HT1080 (cell line): ENCODE results near the gene EIF3I. TPM values are rescaled to one million over a fixed set of nuclear protein-coding genes. Genes with fewer than 3 reads are reported as not detected.

Experiments used
- DNase-seq: peaks from one replicate; pipeline ENCODE4 v3.0.0-alpha.2; 2015; ENCODE audit warnings: low read depth
- total RNA-seq: library from RNA; depleted of rRNA; stranded (reverse); fragments of >200 nt; shearing (Covaris generic); gene quantifications from 2 replicates; pipeline ENCODE4 v1.2.3, GENCODE V29; 2014

EIF3I gene
- total RNA-seq, 1 experiment from 2014 or later: 670 TPM

GRCh38 chr1:32197837-32198236, 24.4 kb upstream of the EIF3I start:
- DNase-seq: no peak

- DNase-seq: no peak
Observed at GRCh38 chr1:32198237-32199042, 23.8 kb upstream of the EIF3I start.

GRCh38 chr1:32199043-32199716, 23.0 kb upstream of the EIF3I start:
- DNase-seq: no peak

- DNase-seq: no peak
Observed at GRCh38 chr1:32199717-32200072, 22.5 kb upstream of the EIF3I start.

- peak; percentile 61 for DNase-seq
Observed at GRCh38 chr1:32200226-32201010, 21.8 kb upstream of the EIF3I start, which contains the start of gene CCDC28B. Gene CCDC28B (plus strand): TSS chr1:32200595. CDS start chr1:32201936, 1,341 bp downstream.

- peak; percentile 41 for DNase-seq
Observed at GRCh38 chr1:32201011-32201855, 21.0 kb upstream of the EIF3I start.

- no peak for DNase-seq
Observed at GRCh38 chr1:32204943-32205361, 17.3 kb upstream of the EIF3I start.

GRCh38 chr1:32205401-32206370, 16.5 kb upstream of the EIF3I start, which contains the start of gene IQCC:
Gene IQCC (plus strand): TSS chr1:32205671. CDS start chr1:32205682, 11 bp downstream.
- DNase-seq: peak; percentile 73

GRCh38 chr1:32208469-32208868, 13.7 kb upstream of the EIF3I start:
- DNase-seq: no peak

GRCh38 chr1:32208891-32209328, 13.3 kb upstream of the EIF3I start, which contains the start of gene DCDC2B:
Gene DCDC2B (plus strand): TSS chr1:32209089. CDS start chr1:32209094, 5 bp downstream.
- DNase-seq: peak; percentile 65

- DNase-seq: peak; percentile 65
Observed at GRCh38 chr1:32215629-32216480, 6.4 kb upstream of the EIF3I start.

GRCh38 chr1:32216566-32216965, 5.6 kb upstream of the EIF3I start:
- DNase-seq: no peak

GRCh38 chr1:32219022-32219421, 3.2 kb upstream of the EIF3I start:
- no peak for DNase-seq

- DNase-seq: no peak
Observed at GRCh38 chr1:32220746-32221580, 1.2 kb upstream of the EIF3I start.

- DNase-seq: no peak
Observed at GRCh38 chr1:32221581-32221979, 627 bp upstream of the EIF3I start.

- no peak for DNase-seq
Observed at GRCh38 chr1:32223683-32224082, 1.5 kb downstream of the EIF3I start.

- DNase-seq: no peak
Observed at GRCh38 chr1:32224285-32224684, 2.1 kb downstream of the EIF3I start.

- DNase-seq: no peak
Observed at GRCh38 chr1:32228771-32229170, 6.6 kb downstream of the EIF3I start.
